NCI-H2196 treated with DMSO at 0.1 percent for 48 hours (cell line): Measurements from ENCODE around the gene RNF123.

Experiments used
- DNase-seq: peaks from one replicate; lab custom pipeline; 2025; ENCODE audit not compliant: unreplicated experiment; lab: John Stamatoyannopoulos, UW

Gene RNF123

DNA sequence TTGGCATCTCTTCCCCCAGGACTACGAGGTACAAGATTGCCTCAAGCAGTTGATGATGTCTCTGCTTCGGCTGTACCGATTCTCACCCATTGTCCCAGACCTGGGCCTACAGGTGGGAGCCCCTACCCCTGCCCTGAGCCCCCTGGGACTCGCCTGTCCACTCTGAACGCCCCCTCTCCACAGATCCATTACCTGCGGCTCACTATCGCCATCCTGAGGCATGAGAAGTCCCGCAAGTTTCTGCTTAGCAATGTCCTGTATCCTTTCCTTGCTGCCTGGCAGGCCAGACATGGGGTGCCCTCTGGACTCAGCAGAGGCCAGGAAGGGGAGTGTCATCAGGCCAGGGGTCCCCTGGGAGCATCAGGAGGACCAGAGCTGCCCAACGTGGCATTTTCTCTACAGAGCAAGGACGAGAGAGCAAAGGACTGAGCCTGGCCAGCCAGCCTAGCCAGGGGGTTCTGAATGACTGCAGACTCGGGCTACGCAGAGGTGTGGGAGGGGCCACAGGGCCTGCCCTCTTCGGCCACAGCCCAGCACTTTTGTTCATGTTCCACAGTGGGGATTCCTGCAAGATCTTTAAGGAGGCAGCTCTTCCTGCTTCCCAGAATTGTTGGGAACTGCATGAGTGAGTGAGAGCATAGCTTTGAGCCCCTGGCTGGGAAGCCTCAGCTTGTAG, 11.2 kb downstream of the RNF123 start:
- no peak for DNase-seq

DNA sequence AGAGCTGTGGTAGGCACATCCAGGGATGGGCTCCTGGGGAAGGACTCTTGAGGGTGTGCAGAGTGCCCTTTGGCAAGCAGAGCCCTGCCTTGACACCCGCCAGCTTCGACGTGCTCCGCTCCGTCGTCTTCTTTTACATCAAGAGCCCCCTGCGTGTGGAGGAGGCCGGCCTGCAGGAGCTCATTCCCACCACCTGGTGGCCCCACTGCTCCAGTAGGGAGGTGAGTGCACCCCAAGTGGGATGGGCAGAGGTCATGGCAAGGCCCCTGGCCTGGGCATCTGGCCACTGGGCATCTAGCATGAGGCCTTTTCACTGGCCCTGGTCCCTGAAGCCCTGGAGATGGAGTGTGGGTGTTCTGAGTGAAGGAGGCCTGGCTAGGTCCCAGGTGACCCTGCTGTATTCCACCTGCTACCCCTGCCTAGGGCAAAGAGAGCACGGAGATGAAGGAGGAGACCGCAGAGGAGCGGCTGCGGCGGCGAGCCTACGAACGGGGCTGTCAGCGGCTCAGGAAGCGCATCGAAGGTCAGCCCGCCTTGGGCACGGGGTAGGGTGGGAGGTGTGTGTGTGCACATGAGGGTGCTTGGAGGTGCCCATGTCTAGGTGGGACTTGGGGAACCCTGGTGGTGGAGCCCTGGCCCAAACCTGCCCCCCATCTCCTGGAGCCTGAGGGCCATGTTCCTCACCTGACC, 12.2 kb downstream of the RNF123 start:
- no peak for DNase-seq

DNA sequence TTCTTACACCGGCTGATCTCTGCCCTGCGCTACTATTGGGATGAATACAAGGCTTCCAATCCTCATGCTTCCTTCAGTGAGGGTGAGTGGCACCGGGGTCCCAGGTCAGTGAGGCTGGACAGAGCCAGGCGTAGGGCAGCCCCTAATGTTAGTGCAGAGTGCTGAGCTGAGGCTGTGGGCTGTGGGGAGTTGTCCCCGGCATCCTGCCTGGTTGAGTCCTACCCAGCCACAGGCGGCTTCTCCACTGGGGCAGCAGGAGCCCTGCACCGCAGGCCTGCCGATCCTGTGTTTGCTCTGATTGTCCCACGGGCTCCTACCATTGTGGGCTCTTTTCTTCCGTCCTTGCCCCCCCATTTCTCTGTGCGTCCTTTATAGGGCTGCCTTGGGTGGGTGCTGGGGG, 13.3 kb downstream of the RNF123 start:
- DNase-seq, result no peak

DNA sequence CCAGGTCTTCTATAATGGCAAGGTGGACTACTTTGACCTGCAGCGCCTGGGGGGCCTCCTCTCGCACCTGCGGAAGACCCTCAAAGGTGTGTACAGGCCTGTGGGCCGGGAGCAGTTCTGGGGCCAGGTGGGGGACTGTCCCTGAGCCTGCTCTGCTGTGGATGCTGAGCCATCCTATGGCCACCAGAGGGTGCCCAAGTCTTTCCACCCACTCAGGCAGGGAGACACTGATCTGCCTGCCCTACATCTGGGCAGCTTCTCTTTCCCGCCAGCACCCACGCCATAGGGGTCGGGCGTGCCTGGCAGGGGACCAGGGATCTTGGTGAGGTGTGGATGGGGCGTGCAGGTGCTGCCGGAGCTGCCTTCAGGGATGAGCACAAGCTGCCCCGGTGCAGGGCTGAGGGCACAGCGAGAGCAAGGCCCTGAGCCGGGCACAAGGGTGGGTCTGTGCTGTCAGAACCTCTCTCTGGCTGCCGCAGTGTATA, 14.1 kb downstream of the RNF123 start:
- DNase-seq, result peak; percentile 21

GRCh38 chr3:49703956-49704355, 14.6 kb downstream of the RNF123 start:
- DNase-seq, result no peak

DNA sequence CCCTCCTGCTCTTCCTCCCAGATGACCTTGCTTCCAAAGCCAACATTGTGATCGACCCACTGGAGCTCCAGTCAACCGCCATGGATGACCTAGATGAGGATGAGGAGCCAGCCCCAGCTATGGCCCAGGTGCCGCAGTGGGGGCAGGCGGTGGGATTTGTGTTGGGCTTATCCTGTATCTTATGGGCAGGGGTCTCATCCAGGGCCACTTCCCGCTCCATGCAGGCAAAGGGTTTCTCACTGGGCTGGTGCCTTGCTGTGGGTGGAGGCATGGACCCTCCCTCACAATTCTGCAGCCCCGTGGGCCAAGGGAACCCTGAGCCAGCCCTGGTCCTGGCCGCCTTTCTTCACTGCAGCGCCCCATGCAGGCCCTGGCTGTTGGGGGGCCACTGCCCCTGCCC, 15.3 kb downstream of the RNF123 start:
- no peak for DNase-seq

GRCh38 chr3:49705390-49705960, 16.1 kb downstream of the RNF123 start:
- no peak for DNase-seq

DNA sequence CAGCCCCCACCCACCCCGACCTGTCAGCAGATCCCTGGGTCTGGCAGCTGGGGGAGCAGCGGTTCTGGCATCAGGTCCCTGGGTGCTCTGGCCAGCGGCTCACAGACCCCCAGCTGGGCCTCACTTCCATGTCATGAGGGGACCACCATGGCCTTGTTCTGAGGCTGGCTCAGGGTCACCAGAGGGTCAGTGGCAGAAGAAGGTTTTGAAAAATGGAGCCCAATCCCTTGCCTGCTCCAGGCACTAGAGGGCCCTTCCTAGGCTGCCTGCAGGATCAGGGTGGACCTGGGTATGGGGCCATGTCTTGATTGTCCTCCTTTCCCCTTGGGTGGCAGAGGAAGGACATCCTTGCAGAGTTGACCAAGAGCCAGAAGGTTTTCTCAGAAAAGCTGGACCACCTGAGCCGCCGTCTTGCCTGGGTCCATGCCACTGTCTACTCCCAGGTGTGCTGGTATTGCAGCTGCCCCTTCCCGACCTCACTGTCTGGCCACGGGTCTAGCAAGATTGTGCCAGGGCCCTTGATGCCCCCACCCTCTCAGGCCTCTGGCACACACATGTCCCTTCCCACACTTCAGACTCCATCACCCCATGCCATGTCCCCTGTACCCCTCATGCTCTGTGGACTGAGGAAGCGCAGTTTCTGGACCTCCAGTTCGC, 17.2 kb downstream of the RNF123 start:
- DNase-seq, result no peak

DNA sequence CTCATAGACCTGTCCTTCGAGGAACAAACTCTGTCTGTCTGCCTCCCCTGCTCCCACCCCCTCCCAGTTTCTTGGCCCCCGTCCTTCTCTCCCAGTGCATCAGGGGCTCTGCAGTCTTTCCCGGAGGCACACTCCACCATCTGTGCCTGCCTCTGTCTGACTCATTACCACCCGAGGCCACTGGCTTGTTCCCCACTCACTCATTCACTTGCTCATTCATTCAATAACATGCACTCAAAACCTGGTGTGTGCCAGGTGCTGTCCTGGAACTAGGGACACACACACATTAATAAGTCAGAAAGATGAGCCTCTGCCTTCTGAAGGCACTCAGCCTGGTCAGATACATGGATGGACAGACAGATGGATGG, 17.7 kb downstream of the RNF123 start:
- no peak for DNase-seq

GRCh38 chr3:49709852-49710251, 20.5 kb downstream of the RNF123 start:
- DNase-seq, result no peak

- no peak for DNase-seq
These were observed 22.1 kb downstream of the RNF123 start for GRCh38 chr3:49711489-49711888.

GRCh38 chr3:49712166-49712565, 22.8 kb downstream of the RNF123 start:
- DNase-seq, result no peak

DNA sequence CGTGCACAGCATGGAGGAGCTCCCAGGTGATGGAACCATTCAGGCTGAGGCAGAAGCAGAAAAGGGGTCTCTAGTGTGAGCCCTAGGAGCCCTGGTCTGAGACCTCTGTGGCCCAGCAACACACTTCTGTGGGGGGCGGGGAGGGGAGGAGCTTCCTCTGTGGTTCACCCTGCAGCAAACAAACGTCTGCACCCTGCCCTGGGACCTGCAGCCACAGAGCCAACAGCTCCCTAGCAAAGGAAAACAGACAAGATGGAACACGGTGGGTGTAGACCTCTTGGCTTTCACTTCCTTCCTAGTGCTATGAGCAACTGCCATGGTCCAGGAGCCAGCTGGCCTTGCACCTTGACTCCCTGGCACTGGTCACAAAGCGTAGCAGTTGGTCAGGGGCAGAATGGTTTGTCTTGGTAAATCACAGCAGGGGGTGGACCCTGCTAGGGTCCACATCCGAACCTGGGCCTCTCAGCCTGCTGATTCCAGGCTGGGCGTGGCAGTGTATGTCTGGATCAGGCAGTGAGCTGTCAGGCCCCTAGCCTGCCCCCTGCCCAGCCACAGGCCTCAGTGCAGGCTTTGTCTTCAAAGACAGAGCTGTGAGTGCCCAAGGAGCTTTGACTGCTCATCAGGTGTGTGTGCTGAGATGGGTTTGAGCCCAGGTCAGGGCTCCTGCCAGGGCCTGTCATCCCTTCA, 23.4 kb downstream of the RNF123 start:
- no peak for DNase-seq

DNA sequence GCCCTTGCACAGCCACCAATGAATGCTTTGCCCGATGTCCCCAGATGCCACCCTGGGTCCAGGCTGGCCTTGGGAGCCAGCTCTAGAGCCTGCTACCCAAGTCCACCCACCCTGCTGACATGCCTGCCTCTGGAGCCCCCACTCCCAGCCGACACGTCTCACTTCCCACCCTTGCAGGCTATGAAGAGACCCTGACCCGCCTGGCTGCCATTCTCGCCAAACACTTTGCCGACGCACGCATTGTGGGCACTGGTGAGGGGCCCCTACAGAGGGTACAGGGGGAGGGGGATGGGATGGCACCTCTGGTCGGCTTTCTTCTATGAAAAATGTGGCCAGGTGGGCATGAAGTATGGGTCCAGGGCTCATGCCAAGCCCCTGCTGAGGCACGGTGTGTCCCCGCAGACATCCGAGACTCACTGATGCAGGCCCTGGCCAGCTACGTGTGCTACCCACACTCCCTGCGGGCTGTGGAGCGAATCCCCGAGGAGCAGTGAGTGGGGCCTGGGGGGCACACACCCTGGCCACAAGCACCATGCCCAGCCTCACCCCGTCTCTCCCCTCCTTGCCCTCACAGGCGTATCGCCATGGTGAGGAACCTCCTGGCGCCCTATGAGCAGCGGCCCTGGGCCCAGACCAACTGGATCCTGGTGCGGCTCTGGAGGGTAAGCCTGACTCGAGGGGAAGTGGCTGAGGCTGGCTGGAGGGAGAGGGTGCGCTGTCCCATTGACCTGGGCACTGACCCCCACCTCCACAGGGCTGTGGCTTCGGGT, 24.2 kb downstream of the RNF123 start:
- DNase-seq, result no peak

GRCh38 chr3:49714728-49715550, 25.6 kb downstream of the RNF123 start:
- no peak for DNase-seq

- no peak for DNase-seq
These were observed 26.3 kb downstream of the RNF123 start for GRCh38 chr3:49715611-49716121.

GRCh38 chr3:49716169-49716568, 26.8 kb downstream of the RNF123 start:
- DNase-seq, result no peak

DNA sequence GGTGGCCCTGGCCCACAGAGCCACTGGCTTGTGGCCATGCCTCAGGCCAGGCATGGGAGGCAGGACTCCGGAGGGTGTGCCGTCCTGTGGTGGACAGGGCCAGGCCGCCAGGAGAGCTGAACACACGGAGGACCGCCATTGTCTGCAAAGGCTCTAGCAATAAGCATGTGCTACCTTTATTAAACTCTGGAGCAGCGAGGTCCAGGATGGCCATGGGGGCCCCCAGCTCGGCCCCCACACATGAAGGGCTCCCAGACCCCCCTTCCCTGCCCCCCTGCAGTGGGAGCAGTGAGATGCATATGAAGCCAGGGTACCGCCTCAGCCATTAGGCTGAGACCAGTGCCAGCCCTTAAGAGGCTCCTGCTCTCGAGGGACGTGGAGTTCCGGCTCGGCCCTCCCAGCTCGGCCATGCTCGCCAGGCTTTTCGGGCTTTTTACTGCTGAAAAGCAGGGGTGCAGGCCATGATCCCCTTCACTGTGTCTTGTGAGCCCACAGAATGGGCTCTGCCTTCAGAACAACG, 27.4 kb downstream of the RNF123 start:
- no peak for DNase-seq

- DNase-seq, result no peak
These were observed 28.0 kb downstream of the RNF123 start for GRCh38 chr3:49717211-49717958.
